HCT116 (cell line): ENCODE data around the gene TIMM29. TPM values are rescaled to one million over a fixed set of nuclear protein-coding genes. Genes with fewer than 3 reads are reported as not detected.

Experiments
- ATAC-seq: fragments of 200-7000 bp; cut with Tn5 transposase; 2 replicates; pipeline ENCODE4 v1.9.1; 2020; ENCODE audit warnings: mild to moderate bottlenecking, moderate library complexity
- BruUV-seq: library from RNA; stranded (reverse); fragments of 400-500 nt; replicated peaks from 2 replicates; lab custom pipeline; 2021; lab: Mats Ljungman, UMichigan
- CTCF ChIA-PET: fragments of 300-600 bp; sonication (Branson Sonifier 250); formaldehyde crosslinking; loops from one replicate; lab custom pipeline; 2021; ENCODE audit warnings: antibody characterized with exemption; lab: Charles Lee
- POLR2A ChIA-PET: fragments of 300-600, 350-600 bp; sonication (Branson Sonifier 250); formaldehyde crosslinking; loops from one replicate; lab custom pipeline; 2021; ENCODE audit warnings: antibody characterized with exemption; lab: Charles Lee
- RAD21 ChIA-PET, 2 experiments: fragments of 300-600 bp; sonication (Branson Sonifier 250); formaldehyde crosslinking; loops; one replicate each; lab custom pipeline; 2023; ENCODE audit warnings: low total read pairs in 2 of 2; ENCODE audit not compliant: uncharacterized antibody in 2 of 2, unreplicated experiment in 2 of 2, low non-redundant PET in 1 of 2; lab: Charles Lee
- DNase-seq: peaks from one replicate; pipeline ENCODE4 v3.0.0-alpha.2; 2010; ENCODE audit warnings: low read depth, low spot score
- H2AFZ ChIP-seq: fragments of 200-600 bp; shearing (Covaris generic), sonication (generic); 2 replicates; pipeline ENCODE4 v1.6.1; 2017; ENCODE audit warnings: low read depth, mixed run types, mixed read lengths, antibody characterized with exemption, low read length; ENCODE audit not compliant: poor library complexity, severe bottlenecking
- H3K27ac ChIP-seq: 2 replicates; pipeline ENCODE4 v1.5.1; 2012; ENCODE audit warnings: low read depth, low read length
- H3K27me3 ChIP-seq: fragments of 200-600 bp; sonication (generic); 2 replicates; pipeline ENCODE4 v1.6.1; 2016; ENCODE audit warnings: mixed run types, low read length, mixed read lengths; ENCODE audit not compliant: insufficient read depth
- H3K36me3 ChIP-seq, 2 experiments: fragments of 200-500 bp in 1 of 2; fragments of 200-600 bp in 1 of 2; sonication (Bioruptor generic) in 1 of 2; sonication (generic) in 1 of 2; 2 replicates each; pipeline versions ENCODE4 v1.5.1 to v1.6.1; 2014 to 2016; ENCODE audit warnings: low read length in 2 of 2, inconsistent platforms in 1 of 2, mixed read lengths in 1 of 2, mixed run types in 1 of 2; ENCODE audit not compliant: insufficient read depth in 2 of 2, control insufficient read depth in 1 of 2
- H3K4me1 ChIP-seq, 2 experiments: fragments of 200-600 bp in 1 of 2; sonication (generic) in 1 of 2; 2 replicates each; pipeline versions ENCODE4 v1.5.1 to v1.6.1; 2012 to 2017; ENCODE audit warnings: low read length in 2 of 2, inconsistent platforms in 1 of 2, mild to moderate bottlenecking in 1 of 2, mixed read lengths in 1 of 2, mixed run types in 1 of 2, moderate library complexity in 1 of 2; ENCODE audit not compliant: insufficient read depth in 2 of 2, control insufficient read depth in 1 of 2
- H3K4me2 ChIP-seq: fragments of 200-600 bp; sonication (generic); 2 replicates; pipeline ENCODE4 v1.6.1; 2017; ENCODE audit warnings: mixed run types, low read length, mixed read lengths
- H3K4me3 ChIP-seq, 2 experiments: fragments of 200-600 bp in 1 of 2; sonication (generic) in 1 of 2; replicated peaks in 1 of 2; 2 replicates each; pipeline ENCODE4 v1.5.1; 2011 to 2016; ENCODE audit warnings: low read length in 2 of 2, control low read depth in 1 of 2, low read depth in 1 of 2, mild to moderate bottlenecking in 1 of 2, mixed read lengths in 1 of 2, mixed run types in 1 of 2
- H3K79me2 ChIP-seq: fragments of 200-600 bp; sonication (generic); 2 replicates; pipeline ENCODE4 v1.6.1; 2017; ENCODE audit warnings: mild to moderate bottlenecking, mixed run types, low read length, moderate library complexity, mixed read lengths; ENCODE audit not compliant: insufficient read depth
- H3K9ac ChIP-seq: fragments of 200-600 bp; sonication (generic); 2 replicates; pipeline ENCODE4 v1.6.1; 2016; ENCODE audit warnings: low read length, mixed read lengths
- H3K9me2 ChIP-seq: fragments of 200-600 bp; sonication (generic), shearing (Covaris generic); 2 replicates; pipeline ENCODE4 v1.6.1; 2017; ENCODE audit warnings: mixed run types, mild to moderate bottlenecking, moderate library complexity; ENCODE audit not compliant: insufficient read depth
- H3K9me3 ChIP-seq, 2 experiments: fragments of 200-500 bp in 1 of 2; fragments of 200-600 bp in 1 of 2; sonication (Bioruptor generic) in 1 of 2; sonication (generic) in 1 of 2; 2 replicates each; pipeline ENCODE4 v1.6.1; 2014 to 2017; ENCODE audit warnings: low read length in 2 of 2, mixed read lengths in 2 of 2, inconsistent platforms in 1 of 2, low read depth in 1 of 2, mild to moderate bottlenecking in 1 of 2, mixed run types in 1 of 2, moderate library complexity in 1 of 2; ENCODE audit not compliant: control insufficient read depth in 1 of 2, insufficient read depth in 1 of 2
- H4K20me1 ChIP-seq: fragments of 200-600 bp; sonication (generic), shearing (Covaris generic); 2 replicates; pipeline ENCODE4 v1.6.1; 2017; ENCODE audit warnings: mixed run types, mild to moderate bottlenecking, moderate library complexity; ENCODE audit not compliant: insufficient read depth
- CBX3 ChIP-seq: IDR thresholded peaks from 2 replicates; pipeline ENCODE4 v1.6.1; 2012; ENCODE audit warnings: low read depth
- CEBPB ChIP-seq: IDR thresholded peaks from 2 replicates; pipeline ENCODE4 v1.6.1; 2012; ENCODE audit warnings: low read depth
- ELF1 ChIP-seq: IDR thresholded peaks from 2 replicates; pipeline ENCODE4 v1.6.1; 2012; ENCODE audit warnings: low read depth, borderline replicate concordance
- EZH2phosphoT487 ChIP-seq: fragments of 200-600 bp; IDR thresholded peaks from 2 replicates; pipeline ENCODE4 v1.6.1; 2018; ENCODE audit warnings: antibody characterized with exemption, borderline replicate concordance
- JUND ChIP-seq: IDR thresholded peaks from 2 replicates; pipeline ENCODE4 v1.6.1; 2012
- POLR2AphosphoS5 ChIP-seq: IDR thresholded peaks from 2 replicates; pipeline ENCODE4 v1.6.1; 2011; ENCODE audit warnings: mild to moderate bottlenecking, low read depth, low read length, moderate library complexity
- RAD21 ChIP-seq: IDR thresholded peaks from 2 replicates; pipeline ENCODE4 v1.6.1; 2012; ENCODE audit warnings: low read depth, mild to moderate bottlenecking
- SIN3A ChIP-seq: IDR thresholded peaks from 2 replicates; pipeline ENCODE4 v1.6.1; 2012; ENCODE audit warnings: low read depth
- YY1 ChIP-seq: IDR thresholded peaks from 2 replicates; pipeline ENCODE4 v1.6.1; 2011; ENCODE audit warnings: low read length, low read depth, moderate library complexity, mild to moderate bottlenecking; ENCODE audit not compliant: insufficient replicate concordance; ENCODE audit errors: extremely low read depth
- ZFX ChIP-seq: fragments of 450-650 bp; IDR thresholded peaks from 2 replicates; pipeline ENCODE4 v1.6.1; 2017
- ZNF274 ChIP-seq: fragments of 200-500 bp; sonication (Bioruptor generic); IDR thresholded peaks from 2 replicates; pipeline ENCODE4 v1.6.1; 2014; ENCODE audit warnings: mild to moderate bottlenecking, low read depth, low read length, inconsistent platforms
- intact Hi-C: fragments of 100-400 bp; cut with micrococcal nuclease; formaldehyde crosslinking; loops from 2 replicates; pipeline ENCODE4 v1.10.0; 2022
- total RNA-seq: library from RNA; stranded (reverse); gene quantifications from one replicate; pipeline ENCODE4 v1.2.1, GENCODE V29; 2021; ENCODE audit not compliant: unreplicated experiment
- TF ChIP-seq, protein P1 (sequence below): IDR thresholded peaks from 2 replicates; pipeline ENCODE4 v1.6.1; 2012
- TF ChIP-seq, protein P2 (sequence below): IDR thresholded peaks from 2 replicates; pipeline ENCODE4 v1.6.1; 2011; ENCODE audit warnings: mild to moderate bottlenecking, low read length, moderate library complexity; ENCODE audit not compliant: insufficient replicate concordance; ENCODE audit errors: extremely low read depth
- TF ChIP-seq, protein P3 (sequence below): IDR thresholded peaks from 2 replicates; pipeline ENCODE4 v1.6.1; 2012; ENCODE audit warnings: low read depth

TIMM29 gene
- total RNA-seq, 1 experiment from 2014 or later: 20.3 TPM

DNA sequence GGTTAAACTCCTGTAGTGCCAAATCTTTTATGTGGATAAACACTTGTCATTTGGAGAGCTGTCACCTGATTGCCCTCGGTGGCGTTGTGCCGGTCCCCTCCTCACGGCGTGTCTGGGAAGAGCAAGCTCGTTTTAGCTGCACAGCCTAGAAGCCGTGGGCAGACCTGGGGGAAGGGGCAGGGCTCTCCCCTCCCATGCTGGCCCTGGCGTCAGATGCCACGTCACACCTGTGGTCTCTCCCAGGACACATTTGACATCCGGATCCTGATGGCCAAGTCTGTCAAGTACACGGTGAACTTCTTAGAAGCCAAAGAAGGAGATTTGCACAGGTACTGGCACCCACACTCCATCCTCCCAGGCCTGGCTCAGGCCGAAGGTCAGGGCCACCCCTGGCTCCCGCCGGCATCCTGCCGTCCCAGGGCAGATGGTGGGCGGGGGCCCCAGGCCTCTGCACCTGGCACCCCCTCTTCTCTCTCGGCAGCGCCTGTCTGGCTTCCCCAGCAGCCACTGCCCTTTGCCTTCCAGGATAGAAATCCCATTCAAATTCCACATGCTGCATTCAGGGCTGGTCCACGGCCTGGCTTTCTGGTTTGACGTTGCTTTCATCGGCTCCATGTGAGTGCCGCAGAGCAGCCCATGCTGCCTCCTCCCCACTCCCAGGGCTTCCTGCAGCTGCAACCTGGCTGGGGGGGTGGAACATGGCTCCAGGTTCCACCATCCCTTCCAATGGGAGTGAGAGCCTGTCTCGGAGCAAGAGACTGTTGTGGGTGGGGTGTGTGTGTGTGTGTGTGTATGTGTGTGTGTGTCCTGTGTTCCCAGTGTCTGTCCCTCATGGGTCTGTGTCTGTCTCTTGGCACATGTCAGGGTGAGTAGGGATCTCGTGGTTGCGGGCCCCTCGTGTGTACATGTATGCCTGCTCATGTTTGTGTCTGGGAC, 9.0 kb upstream of the TIMM29 start (continued):
- no peak for TF ChIP-seq SIN3A
- TF ChIP-seq, protein P1, sequence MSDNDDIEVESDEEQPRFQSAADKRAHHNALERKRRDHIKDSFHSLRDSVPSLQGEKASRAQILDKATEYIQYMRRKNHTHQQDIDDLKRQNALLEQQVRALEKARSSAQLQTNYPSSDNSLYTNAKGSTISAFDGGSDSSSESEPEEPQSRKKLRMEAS: no peak
- TF ChIP-seq JUND: no peak
- no peak for TF ChIP-seq ZFX
- TF ChIP-seq, protein P2, sequence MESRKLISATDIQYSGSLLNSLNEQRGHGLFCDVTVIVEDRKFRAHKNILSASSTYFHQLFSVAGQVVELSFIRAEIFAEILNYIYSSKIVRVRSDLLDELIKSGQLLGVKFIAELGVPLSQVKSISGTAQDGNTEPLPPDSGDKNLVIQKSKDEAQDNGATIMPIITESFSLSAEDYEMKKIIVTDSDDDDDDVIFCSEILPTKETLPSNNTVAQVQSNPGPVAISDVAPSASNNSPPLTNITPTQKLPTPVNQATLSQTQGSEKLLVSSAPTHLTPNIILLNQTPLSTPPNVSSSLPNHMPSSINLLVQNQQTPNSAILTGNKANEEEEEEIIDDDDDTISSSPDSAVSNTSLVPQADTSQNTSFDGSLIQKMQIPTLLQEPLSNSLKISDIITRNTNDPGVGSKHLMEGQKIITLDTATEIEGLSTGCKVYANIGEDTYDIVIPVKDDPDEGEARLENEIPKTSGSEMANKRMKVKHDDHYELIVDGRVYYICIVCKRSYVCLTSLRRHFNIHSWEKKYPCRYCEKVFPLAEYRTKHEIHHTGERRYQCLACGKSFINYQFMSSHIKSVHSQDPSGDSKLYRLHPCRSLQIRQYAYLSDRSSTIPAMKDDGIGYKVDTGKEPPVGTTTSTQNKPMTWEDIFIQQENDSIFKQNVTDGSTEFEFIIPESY: no peak
- no peak for TF ChIP-seq ELF1
- TF ChIP-seq EZH2phosphoT487: no peak
- no peak for TF ChIP-seq RAD21
- no peak for TF ChIP-seq CBX3
- no peak for TF ChIP-seq POLR2AphosphoS5

DNA sequence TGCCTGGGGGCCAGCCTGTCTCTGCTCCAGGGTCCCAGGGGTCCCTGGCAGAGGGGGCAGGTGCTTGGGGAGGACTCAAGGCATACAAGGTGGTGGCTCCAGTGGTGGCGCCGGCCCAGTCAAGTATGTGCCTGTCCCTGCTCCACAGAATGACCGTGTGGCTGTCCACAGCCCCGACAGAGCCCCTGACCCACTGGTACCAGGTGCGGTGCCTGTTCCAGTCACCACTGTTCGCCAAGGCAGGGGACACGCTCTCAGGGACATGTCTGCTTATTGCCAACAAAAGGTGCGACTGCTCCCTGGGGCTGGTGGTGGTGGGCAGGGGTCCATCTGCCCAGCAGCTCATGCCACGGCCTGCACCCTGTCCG, 8.3 kb upstream of the TIMM29 start:
- ChIA-PET POLR2A (no interaction called here), RAD21 (no interaction called here), CTCF (no interaction called here)
- H3K36me3 ChIP-seq: peaks cover 16 to 26% of the 10 kb centered on the region in 2 experiments
- intact Hi-C loops: no loop called here
- ATAC-seq (no peak), DNase-seq (no peak)
- no peaks in the 10 kb centered on the region for H3K9me3 ChIP-seq
- no peak overlapping the region for H2AFZ ChIP-seq
- no peak overlapping the region for H3K27ac ChIP-seq
- H3K4me2 ChIP-seq: no peak overlapping the region
- peaks cover 0 to 8% of the 10 kb centered on the region in 2 experiments; a peak in 2 of 4 replicates for H3K4me1 ChIP-seq
- H3K27me3 ChIP-seq: no peaks in the 10 kb centered on the region
- no peak overlapping the region for H3K9ac ChIP-seq
- no peak overlapping the region for H3K4me3 ChIP-seq
- no peaks in the 10 kb centered on the region for H4K20me1 ChIP-seq
- H3K9me2 ChIP-seq: no peaks in the 10 kb centered on the region
- no peaks in the 10 kb centered on the region for H3K79me2 ChIP-seq
- no TSS peak for BruUV-seq
- TF ChIP-seq SIN3A: no peak
- TF ChIP-seq, protein P3, sequence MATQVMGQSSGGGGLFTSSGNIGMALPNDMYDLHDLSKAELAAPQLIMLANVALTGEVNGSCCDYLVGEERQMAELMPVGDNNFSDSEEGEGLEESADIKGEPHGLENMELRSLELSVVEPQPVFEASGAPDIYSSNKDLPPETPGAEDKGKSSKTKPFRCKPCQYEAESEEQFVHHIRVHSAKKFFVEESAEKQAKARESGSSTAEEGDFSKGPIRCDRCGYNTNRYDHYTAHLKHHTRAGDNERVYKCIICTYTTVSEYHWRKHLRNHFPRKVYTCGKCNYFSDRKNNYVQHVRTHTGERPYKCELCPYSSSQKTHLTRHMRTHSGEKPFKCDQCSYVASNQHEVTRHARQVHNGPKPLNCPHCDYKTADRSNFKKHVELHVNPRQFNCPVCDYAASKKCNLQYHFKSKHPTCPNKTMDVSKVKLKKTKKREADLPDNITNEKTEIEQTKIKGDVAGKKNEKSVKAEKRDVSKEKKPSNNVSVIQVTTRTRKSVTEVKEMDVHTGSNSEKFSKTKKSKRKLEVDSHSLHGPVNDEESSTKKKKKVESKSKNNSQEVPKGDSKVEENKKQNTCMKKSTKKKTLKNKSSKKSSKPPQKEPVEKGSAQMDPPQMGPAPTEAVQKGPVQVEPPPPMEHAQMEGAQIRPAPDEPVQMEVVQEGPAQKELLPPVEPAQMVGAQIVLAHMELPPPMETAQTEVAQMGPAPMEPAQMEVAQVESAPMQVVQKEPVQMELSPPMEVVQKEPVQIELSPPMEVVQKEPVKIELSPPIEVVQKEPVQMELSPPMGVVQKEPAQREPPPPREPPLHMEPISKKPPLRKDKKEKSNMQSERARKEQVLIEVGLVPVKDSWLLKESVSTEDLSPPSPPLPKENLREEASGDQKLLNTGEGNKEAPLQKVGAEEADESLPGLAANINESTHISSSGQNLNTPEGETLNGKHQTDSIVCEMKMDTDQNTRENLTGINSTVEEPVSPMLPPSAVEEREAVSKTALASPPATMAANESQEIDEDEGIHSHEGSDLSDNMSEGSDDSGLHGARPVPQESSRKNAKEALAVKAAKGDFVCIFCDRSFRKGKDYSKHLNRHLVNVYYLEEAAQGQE: no peak
- no peak for TF ChIP-seq CEBPB
- no peak for TF ChIP-seq ZNF274
- no peak for TF ChIP-seq YY1
- TF ChIP-seq, protein P2: no peak
- TF ChIP-seq, protein P1: no peak
